Tibial nerve (tissue), 4 donors: Measurements from ENCODE around the gene SPATS2. TPM values are rescaled to one million over a fixed set of nuclear protein-coding genes. Genes with fewer than 3 reads are reported as not detected.

ENCODE experiments used
- DNase-seq, 2 donors: peaks; one replicate each; pipeline ENCODE4 v3.0.0-alpha.2; 2019; ENCODE audit warnings: low spot score in 2 of 2
- H3K27ac ChIP-seq, 4 donors: fragments of 200-600 bp; sonication (generic) in 3 of 4; one replicate each; pipeline ENCODE4 v1.5.1; 2017 to 2019; ENCODE audit warnings: mild to moderate bottlenecking in 1 of 4
- H3K27me3 ChIP-seq, 2 donors: fragments of 200-600 bp; sonication (generic) in 1 of 2; one replicate each; pipeline versions ENCODE4 v1.5.1 to v1.6.0; 2017 to 2019
- H3K36me3 ChIP-seq, 3 donors: fragments of 200-600 bp; sonication (generic); one replicate each; pipeline ENCODE4 v1.5.1; 2018 to 2019
- H3K4me1 ChIP-seq, 4 donors: fragments of 200-600 bp; sonication (generic) in 3 of 4; one replicate each; pipeline ENCODE4 v1.5.1; 2017 to 2019
- H3K4me3 ChIP-seq, 4 donors: fragments of 200-600 bp; sonication (generic) in 3 of 4; one replicate each; pipeline ENCODE4 v1.5.1; 2017 to 2019; ENCODE audit warnings: mild to moderate bottlenecking in 1 of 4, moderate library complexity in 1 of 4
- H3K9me3 ChIP-seq, 4 donors: fragments of 200-600 bp; sonication (generic) in 3 of 4; one replicate each; pipeline ENCODE4 v1.5.1; 2017 to 2019
- EP300 ChIP-seq, 2 donors: sonication (generic); formaldehyde crosslinking; IDR thresholded peaks; one replicate each; pipeline ENCODE4 v1.6.1; 2017; ENCODE audit warnings: antibody characterized with exemption in 2 of 2, mild to moderate bottlenecking in 1 of 2
- POLR2A ChIP-seq, 2 donors: fragments of 450-650 bp; IDR thresholded peaks; one replicate each; pipeline ENCODE4 v1.6.1; 2017; ENCODE audit warnings: antibody characterized with exemption in 2 of 2, mild to moderate bottlenecking in 2 of 2, moderate library complexity in 2 of 2
- WGBS, 2 donors: methylation state at CpG; one replicate each; pipeline ENCODE4 v1.1.5; 2018; 5-methylcytosine and 5-hydroxymethylcytosine counted together
- total RNA-seq, 4 donors: library from RNA; depleted of rRNA; stranded (reverse); fragments of >200 nt; gene quantifications; one replicate each; pipeline ENCODE4 v1.1.0, GENCODE V29; 2016
- TF ChIP-seq, protein P1 (sequence below), 5 experiments: fragments of 200-600 bp in 3 of 5; fragments of 450-650 bp in 2 of 5; sonication (generic) in 3 of 5; IDR thresholded peaks; one replicate each; pipeline ENCODE4 v1.5.1; 2016 to 2019; ENCODE audit warnings: antibody characterized with exemption in 5 of 5, mild to moderate bottlenecking in 3 of 5, moderate library complexity in 2 of 5

The SPATS2 gene
- total RNA-seq, 4 donors from 2014 or later: 5.9 to 14.7 (median 9.8) TPM

DNA sequence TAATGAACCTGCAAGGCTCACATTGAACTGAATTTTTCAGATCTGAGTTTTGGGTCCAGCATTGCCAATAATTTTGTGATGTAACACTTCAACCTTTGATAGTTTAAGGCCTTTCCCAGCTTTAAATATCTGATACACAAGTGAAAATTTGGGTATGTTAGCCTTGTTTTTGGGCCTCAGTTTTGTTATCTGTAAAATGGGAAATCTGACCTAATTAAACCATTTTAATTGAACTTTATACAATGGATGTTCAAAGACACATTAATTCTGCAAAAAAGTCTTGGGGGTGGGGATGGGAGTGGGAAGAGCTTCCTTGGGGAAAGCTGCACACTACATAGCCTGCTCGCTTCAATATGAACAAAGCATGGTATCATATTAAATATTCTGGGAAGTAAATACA, 5.2 kb upstream of the SPATS2 start:
- no peaks in the 10 kb centered on the region for H3K9me3 ChIP-seq
- H3K27ac ChIP-seq: no peak overlapping the region
- peaks cover 0 to 17% (median 7%) of the 10 kb centered on the region in 4 donors for H3K4me1 ChIP-seq
- no peak overlapping the region for H3K4me3 ChIP-seq
- TF ChIP-seq POLR2A (IDR thresholded peaks at IDR 0.05) (no peak), EP300 (IDR thresholded peaks at IDR 0.05) (no peak)
- TF ChIP-seq, protein P1, sequence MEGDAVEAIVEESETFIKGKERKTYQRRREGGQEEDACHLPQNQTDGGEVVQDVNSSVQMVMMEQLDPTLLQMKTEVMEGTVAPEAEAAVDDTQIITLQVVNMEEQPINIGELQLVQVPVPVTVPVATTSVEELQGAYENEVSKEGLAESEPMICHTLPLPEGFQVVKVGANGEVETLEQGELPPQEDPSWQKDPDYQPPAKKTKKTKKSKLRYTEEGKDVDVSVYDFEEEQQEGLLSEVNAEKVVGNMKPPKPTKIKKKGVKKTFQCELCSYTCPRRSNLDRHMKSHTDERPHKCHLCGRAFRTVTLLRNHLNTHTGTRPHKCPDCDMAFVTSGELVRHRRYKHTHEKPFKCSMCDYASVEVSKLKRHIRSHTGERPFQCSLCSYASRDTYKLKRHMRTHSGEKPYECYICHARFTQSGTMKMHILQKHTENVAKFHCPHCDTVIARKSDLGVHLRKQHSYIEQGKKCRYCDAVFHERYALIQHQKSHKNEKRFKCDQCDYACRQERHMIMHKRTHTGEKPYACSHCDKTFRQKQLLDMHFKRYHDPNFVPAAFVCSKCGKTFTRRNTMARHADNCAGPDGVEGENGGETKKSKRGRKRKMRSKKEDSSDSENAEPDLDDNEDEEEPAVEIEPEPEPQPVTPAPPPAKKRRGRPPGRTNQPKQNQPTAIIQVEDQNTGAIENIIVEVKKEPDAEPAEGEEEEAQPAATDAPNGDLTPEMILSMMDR (IDR thresholded peaks at IDR 0.05): no peak
- 97 to 98% methylated on average over 1 of the region's 1 CpG for WGBS, 2 donors
- H3K36me3 ChIP-seq: no peaks in the 10 kb centered on the region
- no peak for DNase-seq
- H3K27me3 ChIP-seq: no peaks in the 10 kb centered on the region

DNA sequence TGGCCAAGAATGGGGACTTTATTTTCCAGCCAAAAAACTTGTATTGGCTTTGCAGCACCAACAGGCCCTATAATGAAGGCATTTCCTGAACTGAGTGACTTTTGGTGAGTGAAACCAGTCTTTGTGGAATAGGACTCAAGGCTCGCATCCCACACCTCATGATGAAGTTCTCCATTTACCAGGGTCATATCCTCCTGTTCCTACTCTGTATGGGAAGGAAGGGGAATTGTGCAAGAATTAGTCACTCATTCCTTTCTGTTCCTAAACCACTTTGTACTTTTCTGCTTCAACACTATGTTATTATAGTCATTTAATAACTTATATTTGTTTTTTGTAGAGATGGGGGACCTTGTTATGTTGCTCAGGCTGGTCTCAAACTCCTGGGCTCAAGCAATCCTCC, 2.3 kb upstream of the SPATS2 start:
- Histone ChIP-seq H3K27me3 (no peaks in the 10 kb centered on the region), H3K9me3 (no peaks in the 10 kb centered on the region), H3K4me1 (peaks cover 0 to 31% (median 11%) of the 10 kb centered on the region in 4 donors), H3K27ac (peak overlapping the region in 1 of 4 donors; percentile 11), H3K4me3 (no peak overlapping the region), H3K36me3 (no peaks in the 10 kb centered on the region)
- WGBS, 2 donors: 81 to 93% methylated on average over 1 of the region's 1 CpG
- TF ChIP-seq POLR2A (IDR thresholded peaks at IDR 0.05) (no peak), EP300 (IDR thresholded peaks at IDR 0.05) (peak in 1 of 2 donors; percentile 50)
- DNase-seq: peak in 1 of 2 donors; percentile 7

DNA sequence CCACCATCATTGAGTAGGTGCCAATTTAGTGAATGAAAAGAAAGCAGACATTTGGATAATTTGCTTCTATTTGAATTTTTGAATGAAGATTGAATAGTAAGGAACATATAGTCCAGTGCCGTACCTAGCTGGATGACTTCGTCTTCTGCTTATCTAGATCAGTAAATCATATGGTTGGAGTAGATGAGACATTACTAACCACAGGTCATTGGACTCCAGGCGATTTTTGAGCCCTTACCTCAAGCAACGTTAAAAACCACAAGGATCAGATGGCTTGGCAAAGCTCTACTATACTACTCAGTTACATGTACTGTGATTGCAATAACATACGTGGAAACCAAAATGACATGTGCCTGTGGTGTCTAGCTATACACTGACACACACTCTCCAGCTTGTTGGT, 1.7 kb upstream of the SPATS2 start:
- TF ChIP-seq, protein P1 (IDR thresholded peaks at IDR 0.05): no peak
- TF ChIP-seq EP300 (IDR thresholded peaks at IDR 0.05): no peak
- no peak for TF ChIP-seq POLR2A (IDR thresholded peaks at IDR 0.05)
- no peaks in the 10 kb centered on the region for H3K27me3 ChIP-seq
- no peak for DNase-seq
- no peak overlapping the region for H3K27ac ChIP-seq
- H3K4me3 ChIP-seq: no peak overlapping the region
- H3K4me1 ChIP-seq: peaks cover 0 to 34% (median 12%) of the 10 kb centered on the region in 4 donors
- no peaks in the 10 kb centered on the region for H3K36me3 ChIP-seq
- H3K9me3 ChIP-seq: no peaks in the 10 kb centered on the region
- WGBS, 2 donors: 81% methylated on average over 5 of the region's 5 CpGs

DNA sequence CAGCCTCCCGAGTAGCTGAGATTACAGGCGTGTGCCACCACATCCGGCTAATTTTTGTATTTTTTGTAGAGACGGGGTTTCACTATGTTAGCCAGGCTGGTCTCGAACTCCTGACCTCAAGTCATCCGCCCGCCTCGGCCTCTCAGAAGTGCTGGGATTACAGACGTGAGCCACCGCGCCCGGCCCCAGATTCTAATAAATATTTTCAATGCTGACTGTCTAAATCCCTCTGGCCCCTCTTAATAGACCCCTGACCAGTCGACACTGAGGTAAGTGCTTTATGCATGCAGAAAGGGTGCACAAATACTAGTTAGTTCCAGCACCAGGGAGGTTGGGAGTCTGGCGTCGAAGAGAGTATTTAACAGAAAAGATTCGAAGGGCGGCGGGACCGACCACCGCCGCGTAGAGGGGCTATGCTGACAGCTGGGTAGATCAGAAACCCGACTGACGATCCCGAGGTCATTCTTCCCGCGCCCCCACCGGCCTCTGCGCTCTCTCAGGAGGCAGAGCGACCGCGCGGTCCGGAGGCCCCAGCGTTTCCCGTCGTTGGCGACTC, 1.1 kb upstream of the SPATS2 start:
- Histone ChIP-seq H3K4me1 (peaks cover 0 to 34% (median 12%) of the 10 kb centered on the region in 4 donors), H3K27ac (peak overlapping the region; percentile 63 to 98 (median 94)), H3K36me3 (no peaks in the 10 kb centered on the region), H3K4me3 (peak overlapping the region; percentile 49 to 98 (median 77)), H3K9me3 (no peaks in the 10 kb centered on the region), H3K27me3 (no peaks in the 10 kb centered on the region)
- TF ChIP-seq, protein P1 (IDR thresholded peaks at IDR 0.05): no peak
- TF ChIP-seq EP300 (IDR thresholded peaks at IDR 0.05) (no peak), POLR2A (IDR thresholded peaks at IDR 0.05) (no peak)
- peak in 1 of 2 donors; percentile 6 for DNase-seq
- WGBS, 2 donors: 10 to 13% methylated on average over 37 to 38 of the region's 38 CpGs

DNA sequence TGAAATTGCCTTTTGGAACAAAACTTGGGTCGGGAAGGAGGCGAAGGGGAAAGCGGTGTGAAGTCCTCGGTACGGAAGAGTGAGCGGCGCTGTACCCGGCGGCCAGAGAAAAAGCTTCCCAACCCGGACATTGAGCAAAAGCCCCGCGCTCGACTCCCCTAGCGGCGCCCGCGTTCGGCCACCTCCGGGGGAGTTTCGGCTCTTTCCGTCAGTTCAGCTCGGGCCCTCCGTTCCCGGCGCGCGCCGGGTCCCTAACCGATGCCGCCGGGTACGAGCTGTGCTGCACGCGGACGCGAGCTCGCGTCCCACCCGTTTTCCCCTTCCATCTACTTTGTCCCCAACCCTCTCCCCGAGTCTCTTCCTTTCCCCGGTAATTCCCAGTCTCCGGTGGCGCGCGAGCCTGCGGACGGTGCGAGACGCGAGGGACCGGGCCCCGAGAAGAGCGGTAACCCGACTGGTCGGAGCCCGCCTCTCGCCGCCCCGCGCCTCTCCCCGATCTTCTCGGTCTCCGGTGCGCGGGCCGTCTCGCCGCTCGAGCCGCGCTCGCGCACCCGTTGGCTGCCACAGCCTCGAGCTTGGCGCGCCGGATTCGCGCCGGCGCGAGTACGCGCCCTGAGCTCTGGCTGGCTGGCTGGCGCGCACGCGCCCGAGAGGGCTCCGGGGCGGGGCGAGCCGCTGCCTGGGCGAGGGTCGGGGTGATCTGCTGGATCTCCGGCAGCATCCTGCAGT, 446 bp upstream of the SPATS2 start:
- peak; percentile 63 to 75 for DNase-seq
- Histone ChIP-seq H3K27ac (peak overlapping the region; percentile 63 to 98 (median 94)), H3K4me3 (peak overlapping the region; percentile 49 to 98 (median 77)), H3K4me1 (peaks cover 0 to 34% (median 12%) of the 10 kb centered on the region in 4 donors), H3K9me3 (no peaks in the 10 kb centered on the region), H3K36me3 (no peaks in the 10 kb centered on the region), H3K27me3 (no peaks in the 10 kb centered on the region)
- WGBS, 2 donors: 1% methylated on average over 57 to 92 of the region's 97 CpGs
- TF ChIP-seq, protein P1 (IDR thresholded peaks at IDR 0.05): peak in 4 of 5 experiments; percentile 30 to 60 (median 38)
- TF ChIP-seq POLR2A (IDR thresholded peaks at IDR 0.05) (peak; percentile 21 to 50), EP300 (IDR thresholded peaks at IDR 0.05) (peak in 1 of 2 donors; percentile 5)
